IPS-NIHi11 (cell line): ENCODE measurements around the gene FKBP1A.

Experiments
- DNase-seq: peaks from one replicate; pipeline ENCODE4 v3.0.0; 2012; ENCODE audit warnings: mixed read lengths, low spot score

The FKBP1A gene

GRCh38 chr20:1331801-1332453 lies 60.9 kb downstream of the FKBP1A start:
- DNase-seq = no peak

- no peak for DNase-seq
Measured at GRCh38 chr20:1331101-1331500, 61.8 kb downstream of the FKBP1A start.

GRCh38 chr20:1330075-1330830 lies 62.6 kb downstream of the FKBP1A start:
- DNase-seq = no peak

GRCh38 chr20:1328680-1329330 lies 64.0 kb downstream of the FKBP1A start, which contains the start of gene SDCBP2:
SDCBP2 (minus strand) TSS chr20:1329139; CDS start chr20:1320416, 8,723 bp downstream.
- no peak for DNase-seq

- no peak for DNase-seq
Measured at GRCh38 chr20:1327827-1328679, 64.8 kb downstream of the FKBP1A start.

GRCh38 chr20:1327241-1327653 lies 65.6 kb downstream of the FKBP1A start:
- DNase-seq = no peak

GRCh38 chr20:1326031-1326930 lies 66.6 kb downstream of the FKBP1A start:
- DNase-seq = no peak

- peak; percentile 100 for DNase-seq
Measured at GRCh38 chr20:1325173-1326030, 67.5 kb downstream of the FKBP1A start.

- no peak for DNase-seq
Measured at GRCh38 chr20:1324598-1325172, 68.2 kb downstream of the FKBP1A start.

GRCh38 chr20:1323830-1324597 lies 68.8 kb downstream of the FKBP1A start:
- DNase-seq = no peak

GRCh38 chr20:1323256-1323655 lies 69.6 kb downstream of the FKBP1A start:
- DNase-seq = no peak

GRCh38 chr20:1322511-1323245 lies 70.2 kb downstream of the FKBP1A start:
- no peak for DNase-seq

GRCh38 chr20:1321654-1321939 lies 71.3 kb downstream of the FKBP1A start:
- no peak for DNase-seq

- no peak for DNase-seq
Measured at GRCh38 chr20:1320902-1321653, 71.8 kb downstream of the FKBP1A start.

- DNase-seq = no peak
Measured at GRCh38 chr20:1320016-1320415, 72.8 kb downstream of the FKBP1A start.

GRCh38 chr20:1319462-1319861 lies 73.4 kb downstream of the FKBP1A start:
- no peak for DNase-seq

GRCh38 chr20:1319051-1319450 lies 73.8 kb downstream of the FKBP1A start:
- no peak for DNase-seq
